Measurements from ENCODE around the gene CATSPERD. TPM values are rescaled to one million over a fixed set of nuclear protein-coding genes. Genes with fewer than 3 reads are reported as not detected.

Gene CATSPERD
- total and polyA plus RNA-seq, 4 donors = not detected

DNA sequence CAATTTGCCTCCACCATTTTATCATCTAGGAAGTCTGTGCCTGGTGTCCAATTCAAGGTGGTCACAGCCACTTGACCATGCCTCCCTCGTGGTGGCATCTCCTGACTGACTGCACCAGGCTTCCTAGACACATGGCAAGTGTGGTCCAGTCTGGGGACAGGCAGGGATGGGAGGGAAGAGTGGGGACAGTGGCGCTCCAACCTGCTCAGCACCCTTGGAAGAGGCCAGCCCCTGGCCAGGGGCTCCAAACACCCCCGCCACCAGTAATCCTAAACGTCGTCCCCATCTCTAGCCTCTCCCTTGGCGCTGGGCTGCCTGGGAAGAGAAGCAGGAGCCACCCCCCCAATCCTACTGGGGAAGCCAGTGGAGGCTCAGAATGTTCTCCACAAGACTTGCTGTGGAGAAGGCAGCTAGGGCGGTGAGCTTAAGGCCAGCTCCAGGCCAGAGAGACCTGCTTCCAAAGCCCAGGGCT is 27.7 kb upstream of the CATSPERD start:
- H3K27ac ChIP-seq (ENCODE audit: low read depth in 1 of 2, low read length in 2 of 2) = no peak overlapping the region
- DNase-seq (ENCODE audit: low spot score) = no peak
- H3K4me3 ChIP-seq (ENCODE audit: low read depth in 1 of 3, low read length in 3 of 3) = no peak overlapping the region
- H3K9ac ChIP-seq (ENCODE audit: low read depth in 1 of 2, low read length in 2 of 2) = no peak overlapping the region
- 82% methylated on average over 7 of the region's 7 CpGs for WGBS
- peaks cover 6 to 21% (median 10%) of the 10 kb centered on the region in 4 donors for H3K4me1 ChIP-seq (ENCODE audit: control insufficient read depth in 4 of 4, insufficient read depth in 4 of 4, low read length in 3 of 4)
- H3K27me3 ChIP-seq (ENCODE audit: control insufficient read depth in 4 of 4, insufficient read depth in 4 of 4, low read length in 3 of 4) = no peaks in the 10 kb centered on the region
- TF ChIP-seq JUND (IDR thresholded peaks at IDR 0.05) = no peak
- no peaks in the 10 kb centered on the region for H3K9me3 ChIP-seq (ENCODE audit: control insufficient read depth in 4 of 4, low read length in 3 of 4)
- H3K36me3 ChIP-seq (ENCODE audit: control insufficient read depth in 4 of 4, insufficient read depth in 3 of 4, low read depth in 1 of 4, low read length in 3 of 4) = peaks cover 11 to 53% (median 21%) of the 10 kb centered on the region in 4 donors

DNA sequence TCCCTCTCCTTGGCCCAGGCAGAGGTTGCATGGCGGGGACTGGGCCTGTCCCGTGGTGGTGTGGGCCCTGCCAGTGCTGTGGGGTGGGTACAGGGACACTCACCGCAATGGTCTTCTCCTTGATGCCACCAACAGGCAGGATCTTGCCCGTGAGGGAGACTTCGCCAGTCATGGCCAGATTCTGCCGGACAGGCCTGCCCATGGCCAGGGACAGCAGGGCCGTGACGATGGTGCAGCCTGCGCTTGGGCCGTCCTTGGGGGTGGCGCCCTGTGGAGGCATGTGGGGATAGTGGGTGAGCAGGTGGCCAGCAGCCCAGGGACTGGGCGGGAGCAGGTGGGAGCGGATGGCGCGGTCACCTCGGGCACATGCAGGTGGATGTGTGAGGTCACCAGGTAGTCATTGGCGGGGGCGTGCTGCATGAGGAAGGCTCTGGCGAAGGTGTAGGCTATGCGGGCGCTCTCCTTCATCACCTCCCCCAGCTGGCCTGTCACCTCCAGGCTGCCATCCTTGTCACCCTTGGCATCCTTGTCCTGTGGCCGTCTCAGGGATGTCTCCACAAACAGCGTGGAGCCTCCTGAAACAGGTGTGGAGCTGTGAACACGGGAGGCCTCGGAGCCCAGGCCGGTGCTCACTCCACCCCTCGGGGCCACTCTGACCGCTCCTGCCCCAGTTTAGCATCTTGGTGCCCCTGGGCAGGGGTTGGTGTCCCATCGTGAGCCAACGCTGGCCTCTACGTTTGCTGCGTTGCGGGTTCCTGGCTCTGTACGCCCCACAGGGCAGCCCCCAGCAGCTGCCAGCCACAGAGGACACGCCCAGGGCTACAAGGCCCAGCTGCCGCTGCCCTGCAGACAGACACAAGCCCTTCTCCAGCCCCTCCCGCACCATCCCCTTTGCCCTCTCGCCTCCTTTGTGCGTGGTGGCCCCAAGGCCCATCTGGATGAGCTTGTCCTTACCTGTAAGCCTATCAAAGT is 27.0 kb upstream of the CATSPERD start:
- WGBS = 90% methylated on average over 39 of the region's 39 CpGs
- H3K27ac ChIP-seq (ENCODE audit: low read depth in 1 of 2, low read length in 2 of 2) = no peak overlapping the region
- H3K4me3 ChIP-seq (ENCODE audit: low read depth in 1 of 3, low read length in 3 of 3) = no peak overlapping the region
- H3K36me3 ChIP-seq (ENCODE audit: control insufficient read depth in 4 of 4, insufficient read depth in 3 of 4, low read depth in 1 of 4, low read length in 3 of 4) = peaks cover 11 to 58% (median 24%) of the 10 kb centered on the region in 4 donors
- peaks cover 6 to 21% (median 10%) of the 10 kb centered on the region in 4 donors for H3K4me1 ChIP-seq (ENCODE audit: control insufficient read depth in 4 of 4, insufficient read depth in 4 of 4, low read length in 3 of 4)
- no peak overlapping the region for H3K9ac ChIP-seq (ENCODE audit: low read depth in 1 of 2, low read length in 2 of 2)
- no peak for DNase-seq (ENCODE audit: low spot score)
- H3K27me3 ChIP-seq (ENCODE audit: control insufficient read depth in 4 of 4, insufficient read depth in 4 of 4, low read length in 3 of 4) = no peaks in the 10 kb centered on the region
- TF ChIP-seq, protein P1, sequence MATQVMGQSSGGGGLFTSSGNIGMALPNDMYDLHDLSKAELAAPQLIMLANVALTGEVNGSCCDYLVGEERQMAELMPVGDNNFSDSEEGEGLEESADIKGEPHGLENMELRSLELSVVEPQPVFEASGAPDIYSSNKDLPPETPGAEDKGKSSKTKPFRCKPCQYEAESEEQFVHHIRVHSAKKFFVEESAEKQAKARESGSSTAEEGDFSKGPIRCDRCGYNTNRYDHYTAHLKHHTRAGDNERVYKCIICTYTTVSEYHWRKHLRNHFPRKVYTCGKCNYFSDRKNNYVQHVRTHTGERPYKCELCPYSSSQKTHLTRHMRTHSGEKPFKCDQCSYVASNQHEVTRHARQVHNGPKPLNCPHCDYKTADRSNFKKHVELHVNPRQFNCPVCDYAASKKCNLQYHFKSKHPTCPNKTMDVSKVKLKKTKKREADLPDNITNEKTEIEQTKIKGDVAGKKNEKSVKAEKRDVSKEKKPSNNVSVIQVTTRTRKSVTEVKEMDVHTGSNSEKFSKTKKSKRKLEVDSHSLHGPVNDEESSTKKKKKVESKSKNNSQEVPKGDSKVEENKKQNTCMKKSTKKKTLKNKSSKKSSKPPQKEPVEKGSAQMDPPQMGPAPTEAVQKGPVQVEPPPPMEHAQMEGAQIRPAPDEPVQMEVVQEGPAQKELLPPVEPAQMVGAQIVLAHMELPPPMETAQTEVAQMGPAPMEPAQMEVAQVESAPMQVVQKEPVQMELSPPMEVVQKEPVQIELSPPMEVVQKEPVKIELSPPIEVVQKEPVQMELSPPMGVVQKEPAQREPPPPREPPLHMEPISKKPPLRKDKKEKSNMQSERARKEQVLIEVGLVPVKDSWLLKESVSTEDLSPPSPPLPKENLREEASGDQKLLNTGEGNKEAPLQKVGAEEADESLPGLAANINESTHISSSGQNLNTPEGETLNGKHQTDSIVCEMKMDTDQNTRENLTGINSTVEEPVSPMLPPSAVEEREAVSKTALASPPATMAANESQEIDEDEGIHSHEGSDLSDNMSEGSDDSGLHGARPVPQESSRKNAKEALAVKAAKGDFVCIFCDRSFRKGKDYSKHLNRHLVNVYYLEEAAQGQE (IDR thresholded peaks at IDR 0.05) = no peak
- TF ChIP-seq YY1 (IDR thresholded peaks at IDR 0.05) (no peak), HNF4G (IDR thresholded peaks at IDR 0.05) (no peak), JUND (IDR thresholded peaks at IDR 0.05) (no peak), TAF1 (conservative IDR thresholded peaks at IDR 0.05) (no peak), SP1 (IDR thresholded peaks at IDR 0.05) (no peak), RXRA (IDR thresholded peaks at IDR 0.05) (no peak), EGR1 (IDR thresholded peaks at IDR 0.05; ENCODE audit: low read depth in 2 of 2) (no peak), NR2F2 (IDR thresholded peaks at IDR 0.05) (no peak), RAD21 (IDR thresholded peaks at IDR 0.05) (no peak), FOXA2 (IDR thresholded peaks at IDR 0.05) (no peak), GABPA (IDR thresholded peaks at IDR 0.05 in 1 of 2, conservative IDR thresholded peaks at IDR 0.05 in 1 of 2) (no peak), FOXA1 (IDR thresholded peaks at IDR 0.05) (no peak)
- TF ChIP-seq, protein P2, sequence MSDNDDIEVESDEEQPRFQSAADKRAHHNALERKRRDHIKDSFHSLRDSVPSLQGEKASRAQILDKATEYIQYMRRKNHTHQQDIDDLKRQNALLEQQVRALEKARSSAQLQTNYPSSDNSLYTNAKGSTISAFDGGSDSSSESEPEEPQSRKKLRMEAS (IDR thresholded peaks at IDR 0.05) = no peak
- TF ChIP-seq, protein P3, sequence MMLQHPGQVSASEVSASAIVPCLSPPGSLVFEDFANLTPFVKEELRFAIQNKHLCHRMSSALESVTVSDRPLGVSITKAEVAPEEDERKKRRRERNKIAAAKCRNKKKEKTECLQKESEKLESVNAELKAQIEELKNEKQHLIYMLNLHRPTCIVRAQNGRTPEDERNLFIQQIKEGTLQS (IDR thresholded peaks at IDR 0.05) = no peak
- TF ChIP-seq, protein P4, sequence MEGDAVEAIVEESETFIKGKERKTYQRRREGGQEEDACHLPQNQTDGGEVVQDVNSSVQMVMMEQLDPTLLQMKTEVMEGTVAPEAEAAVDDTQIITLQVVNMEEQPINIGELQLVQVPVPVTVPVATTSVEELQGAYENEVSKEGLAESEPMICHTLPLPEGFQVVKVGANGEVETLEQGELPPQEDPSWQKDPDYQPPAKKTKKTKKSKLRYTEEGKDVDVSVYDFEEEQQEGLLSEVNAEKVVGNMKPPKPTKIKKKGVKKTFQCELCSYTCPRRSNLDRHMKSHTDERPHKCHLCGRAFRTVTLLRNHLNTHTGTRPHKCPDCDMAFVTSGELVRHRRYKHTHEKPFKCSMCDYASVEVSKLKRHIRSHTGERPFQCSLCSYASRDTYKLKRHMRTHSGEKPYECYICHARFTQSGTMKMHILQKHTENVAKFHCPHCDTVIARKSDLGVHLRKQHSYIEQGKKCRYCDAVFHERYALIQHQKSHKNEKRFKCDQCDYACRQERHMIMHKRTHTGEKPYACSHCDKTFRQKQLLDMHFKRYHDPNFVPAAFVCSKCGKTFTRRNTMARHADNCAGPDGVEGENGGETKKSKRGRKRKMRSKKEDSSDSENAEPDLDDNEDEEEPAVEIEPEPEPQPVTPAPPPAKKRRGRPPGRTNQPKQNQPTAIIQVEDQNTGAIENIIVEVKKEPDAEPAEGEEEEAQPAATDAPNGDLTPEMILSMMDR (IDR thresholded peaks at IDR 0.05; ENCODE audit: low read depth, low read length, missing input control) = no peak
- TF ChIP-seq, protein P5, sequence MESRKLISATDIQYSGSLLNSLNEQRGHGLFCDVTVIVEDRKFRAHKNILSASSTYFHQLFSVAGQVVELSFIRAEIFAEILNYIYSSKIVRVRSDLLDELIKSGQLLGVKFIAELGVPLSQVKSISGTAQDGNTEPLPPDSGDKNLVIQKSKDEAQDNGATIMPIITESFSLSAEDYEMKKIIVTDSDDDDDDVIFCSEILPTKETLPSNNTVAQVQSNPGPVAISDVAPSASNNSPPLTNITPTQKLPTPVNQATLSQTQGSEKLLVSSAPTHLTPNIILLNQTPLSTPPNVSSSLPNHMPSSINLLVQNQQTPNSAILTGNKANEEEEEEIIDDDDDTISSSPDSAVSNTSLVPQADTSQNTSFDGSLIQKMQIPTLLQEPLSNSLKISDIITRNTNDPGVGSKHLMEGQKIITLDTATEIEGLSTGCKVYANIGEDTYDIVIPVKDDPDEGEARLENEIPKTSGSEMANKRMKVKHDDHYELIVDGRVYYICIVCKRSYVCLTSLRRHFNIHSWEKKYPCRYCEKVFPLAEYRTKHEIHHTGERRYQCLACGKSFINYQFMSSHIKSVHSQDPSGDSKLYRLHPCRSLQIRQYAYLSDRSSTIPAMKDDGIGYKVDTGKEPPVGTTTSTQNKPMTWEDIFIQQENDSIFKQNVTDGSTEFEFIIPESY (IDR thresholded peaks at IDR 0.05) = no peak
- H3K9me3 ChIP-seq (ENCODE audit: control insufficient read depth in 4 of 4, low read length in 3 of 4) = no peaks in the 10 kb centered on the region

Data from liver (tissue), 9 donors.